Stimulated activated naive B cell treated with anti-CD40 and anti-IgM and Interleukin-4, amounts not matched to agents 10 μg/mL and 1 μg/mL and 100 μg/mL, for 72 hours (primary cell): Measurements from ENCODE around the gene SDHAF1.
"Not testable (repeated sequence)": the region's sequence is repeated elsewhere in the genome, so short reads cannot be mapped to it uniquely, and the experiment has no call there.

Source experiments
- ATAC-seq, 2 donors: fragments of 150-1000 bp; cut with Tn5 transposase; replicated peaks; 2 replicates each; pipeline ENCODE4 v1.10.0; 2021; ENCODE audit warnings: moderate library complexity in 1 of 2
- DNase-seq: peaks from one replicate; pipeline ENCODE4 v3.0.0; 2021
- H3K27ac Mint-ChIP-seq: one replicate; pipeline ENCODE4 v1.8.0; 2022; ENCODE audit warnings: mild to moderate bottlenecking, mixed read lengths
- H3K27me3 Mint-ChIP-seq, 2 donors: one replicate each; pipeline ENCODE4 v1.8.0; 2022; ENCODE audit warnings: mixed read lengths in 2 of 2
- H3K36me3 Mint-ChIP-seq, 2 donors: one replicate each; pipeline ENCODE4 v1.8.0; 2022; ENCODE audit warnings: mixed read lengths in 2 of 2, mild to moderate bottlenecking in 1 of 2
- H3K4me1 Mint-ChIP-seq, 2 donors: one replicate each; pipeline ENCODE4 v1.8.0; 2022; ENCODE audit warnings: mixed read lengths in 2 of 2, mild to moderate bottlenecking in 1 of 2
- H3K4me3 Mint-ChIP-seq, 2 donors: one replicate each; pipeline ENCODE4 v1.8.0; 2022; ENCODE audit warnings: mild to moderate bottlenecking in 2 of 2, mixed read lengths in 2 of 2, moderate library complexity in 1 of 2
- H3K9me3 Mint-ChIP-seq, 2 donors: one replicate each; pipeline ENCODE4 v1.8.0; 2022; ENCODE audit warnings: mixed read lengths in 2 of 2, mild to moderate bottlenecking in 1 of 2

Gene SDHAF1

GRCh38 chr19:35977446-35978222 is 17.4 kb upstream of the SDHAF1 start:
- Mint-ChIP-seq H3K27ac (no peak overlapping the region), H3K36me3 (no peaks in the 10 kb centered on the region), H3K4me1 (no peaks in the 10 kb centered on the region), H3K9me3 (no peaks in the 10 kb centered on the region), H3K27me3 (peaks cover 41 to 50% of the 10 kb centered on the region in 2 donors), H3K4me3 (no peak overlapping the region)
- DNase-seq = peak; percentile 22
- ATAC-seq = peak; percentile 77 to 81

- Mint-ChIP-seq H3K36me3 (no peaks in the 10 kb centered on the region), H3K27me3 (peaks cover 46 to 50% of the 10 kb centered on the region in 2 donors), H3K9me3 (no peaks in the 10 kb centered on the region), H3K4me3 (no peak overlapping the region), H3K27ac (no peak overlapping the region), H3K4me1 (no peaks in the 10 kb centered on the region)
- DNase-seq = no peak
- ATAC-seq = no peak
Observed at GRCh38 chr19:35978271-35978670, 16.7 kb upstream of the SDHAF1 start.

- Mint-ChIP-seq H3K27ac (no peak overlapping the region), H3K4me3 (no peak overlapping the region), H3K4me1 (no peaks in the 10 kb centered on the region), H3K27me3 (peaks cover 46 to 50% of the 10 kb centered on the region in 2 donors), H3K9me3 (no peaks in the 10 kb centered on the region), H3K36me3 (no peaks in the 10 kb centered on the region)
- ATAC-seq = no peak
- DNase-seq = no peak
Observed at GRCh38 chr19:35978832-35979365, 16.1 kb upstream of the SDHAF1 start.

- H3K4me3 Mint-ChIP-seq, H3K27ac Mint-ChIP-seq, ATAC-seq, DNase-seq, H3K4me1 Mint-ChIP-seq, H3K36me3 Mint-ChIP-seq, H3K9me3 Mint-ChIP-seq: not testable (repeated sequence)
- H3K27me3 Mint-ChIP-seq = peaks cover 57 to 68% of the 10 kb centered on the region in 2 donors
Observed at GRCh38 chr19:35980997-35981396, 14.0 kb upstream of the SDHAF1 start.

GRCh38 chr19:35983177-35983576 is 11.8 kb upstream of the SDHAF1 start:
- no peak for ATAC-seq
- Mint-ChIP-seq H3K27me3 (peaks cover 49 to 69% of the 10 kb centered on the region in 2 donors), H3K4me3 (no peak overlapping the region), H3K4me1 (peaks cover 6 to 9% of the 10 kb centered on the region in 2 donors), H3K27ac (peak overlapping the region; percentile 57), H3K9me3 (no peaks in the 10 kb centered on the region), H3K36me3 (no peaks in the 10 kb centered on the region)
- DNase-seq = no peak

GRCh38 chr19:35986111-35986510 is 8.9 kb upstream of the SDHAF1 start:
- no peaks in the 10 kb centered on the region for H3K9me3 Mint-ChIP-seq
- H3K4me1 Mint-ChIP-seq = peaks cover 8 to 9% of the 10 kb centered on the region in 2 donors
- no peak for ATAC-seq
- peaks cover 32 to 57% of the 10 kb centered on the region in 2 donors for H3K27me3 Mint-ChIP-seq
- H3K27ac Mint-ChIP-seq = no peak overlapping the region
- DNase-seq = no peak
- no peaks in the 10 kb centered on the region for H3K36me3 Mint-ChIP-seq
- peak overlapping the region; percentile 36 to 69 for H3K4me3 Mint-ChIP-seq

GRCh38 chr19:35986664-35987570 is 8.1 kb upstream of the SDHAF1 start:
- H3K4me1 Mint-ChIP-seq = peaks cover 8 to 9% of the 10 kb centered on the region in 2 donors
- no peaks in the 10 kb centered on the region for H3K36me3 Mint-ChIP-seq
- H3K4me3 Mint-ChIP-seq = peak overlapping the region; percentile 84 to 87
- peak; percentile 88 to 93 for ATAC-seq
- H3K9me3 Mint-ChIP-seq = no peaks in the 10 kb centered on the region
- DNase-seq = peak; percentile 43
- peaks cover 30 to 52% of the 10 kb centered on the region in 2 donors for H3K27me3 Mint-ChIP-seq
- H3K27ac Mint-ChIP-seq = peak overlapping the region; percentile 38

- Mint-ChIP-seq H3K4me3 (peak overlapping the region; percentile 84 to 87), H3K4me1 (peaks cover 8 to 9% of the 10 kb centered on the region in 2 donors), H3K36me3 (no peaks in the 10 kb centered on the region), H3K9me3 (no peaks in the 10 kb centered on the region), H3K27me3 (peaks cover 25 to 47% of the 10 kb centered on the region in 2 donors), H3K27ac (no peak overlapping the region)
- DNase-seq (no peak), ATAC-seq (peak in 1 of 2 donors; percentile 33)
Observed at GRCh38 chr19:35987571-35987896, 7.5 kb upstream of the SDHAF1 start.

GRCh38 chr19:35988824-35989223 is 6.2 kb upstream of the SDHAF1 start:
- H3K27me3 Mint-ChIP-seq = peaks cover 16 to 34% of the 10 kb centered on the region in 2 donors
- ATAC-seq (no peak), DNase-seq (no peak)
- H3K27ac Mint-ChIP-seq = no peak overlapping the region
- no peak overlapping the region for H3K4me3 Mint-ChIP-seq
- peaks cover 12 to 18% of the 10 kb centered on the region in 2 donors for H3K4me1 Mint-ChIP-seq
- H3K36me3 Mint-ChIP-seq = no peaks in the 10 kb centered on the region
- H3K9me3 Mint-ChIP-seq = no peaks in the 10 kb centered on the region

- DNase-seq (no peak), ATAC-seq (no peak)
- no peak overlapping the region for H3K4me3 Mint-ChIP-seq
- no peaks in the 10 kb centered on the region for H3K9me3 Mint-ChIP-seq
- H3K4me1 Mint-ChIP-seq = peaks cover 14 to 30% of the 10 kb centered on the region in 2 donors
- no peaks in the 10 kb centered on the region for H3K36me3 Mint-ChIP-seq
- peaks cover 8 to 21% of the 10 kb centered on the region in 2 donors for H3K27me3 Mint-ChIP-seq
- no peak overlapping the region for H3K27ac Mint-ChIP-seq
Observed at GRCh38 chr19:35990156-35990555, 4.8 kb upstream of the SDHAF1 start.

GRCh38 chr19:35990771-35991730 is 3.9 kb upstream of the SDHAF1 start:
- H3K4me3 Mint-ChIP-seq = no peak overlapping the region
- DNase-seq (no peak), ATAC-seq (no peak)
- no peaks in the 10 kb centered on the region for H3K9me3 Mint-ChIP-seq
- no peak overlapping the region for H3K27ac Mint-ChIP-seq
- peaks cover 0 to 3% of the 10 kb centered on the region in 2 donors for H3K36me3 Mint-ChIP-seq
- H3K4me1 Mint-ChIP-seq = peaks cover 17 to 36% of the 10 kb centered on the region in 2 donors
- H3K27me3 Mint-ChIP-seq = peaks cover 0 to 12% of the 10 kb centered on the region in 2 donors

- Mint-ChIP-seq H3K9me3 (no peaks in the 10 kb centered on the region), H3K36me3 (peaks cover 0 to 8% of the 10 kb centered on the region in 2 donors), H3K27ac (peak overlapping the region; percentile 25), H3K4me1 (peaks cover 19 to 38% of the 10 kb centered on the region in 2 donors), H3K4me3 (no peak overlapping the region), H3K27me3 (peaks cover 0 to 6% of the 10 kb centered on the region in 2 donors)
- DNase-seq (no peak), ATAC-seq (no peak)
Observed at GRCh38 chr19:35991731-35992450, 3.1 kb upstream of the SDHAF1 start.
